Activated T-cell treated with anti-CD3 and anti-CD28 coated beads for 48 hours (primary cell): ENCODE results near the gene DNAJB4.
"Not testable (repeated sequence)": the region's sequence is repeated elsewhere in the genome, so short reads cannot be mapped to it uniquely, and the experiment has no call there.

Experiments
- DNase-seq: peaks from one replicate; pipeline ENCODE4 v3.0.0-alpha.2; 2020; ENCODE audit warnings: low read depth

The DNAJB4 gene

DNA sequence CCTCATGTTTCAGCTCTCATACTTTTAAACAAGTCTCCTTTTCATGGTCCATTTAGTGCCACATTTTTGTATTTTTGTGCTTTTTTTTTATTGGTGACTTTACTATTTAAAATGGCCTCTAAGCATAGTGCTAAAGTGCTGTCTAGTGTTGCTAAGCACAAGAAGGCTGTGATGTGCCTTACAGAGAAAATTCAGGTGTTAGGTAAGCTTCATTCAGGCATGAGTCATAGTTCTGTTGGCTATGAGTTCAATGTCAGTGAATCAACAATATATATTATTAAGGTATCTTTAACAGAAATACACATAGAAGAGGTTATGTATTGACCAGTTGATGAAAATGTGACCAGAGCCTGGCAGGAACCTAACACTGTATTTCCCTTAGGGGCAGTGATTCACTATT lies 13.1 kb upstream of the DNAJB4 start:
- no peak for DNase-seq

DNA sequence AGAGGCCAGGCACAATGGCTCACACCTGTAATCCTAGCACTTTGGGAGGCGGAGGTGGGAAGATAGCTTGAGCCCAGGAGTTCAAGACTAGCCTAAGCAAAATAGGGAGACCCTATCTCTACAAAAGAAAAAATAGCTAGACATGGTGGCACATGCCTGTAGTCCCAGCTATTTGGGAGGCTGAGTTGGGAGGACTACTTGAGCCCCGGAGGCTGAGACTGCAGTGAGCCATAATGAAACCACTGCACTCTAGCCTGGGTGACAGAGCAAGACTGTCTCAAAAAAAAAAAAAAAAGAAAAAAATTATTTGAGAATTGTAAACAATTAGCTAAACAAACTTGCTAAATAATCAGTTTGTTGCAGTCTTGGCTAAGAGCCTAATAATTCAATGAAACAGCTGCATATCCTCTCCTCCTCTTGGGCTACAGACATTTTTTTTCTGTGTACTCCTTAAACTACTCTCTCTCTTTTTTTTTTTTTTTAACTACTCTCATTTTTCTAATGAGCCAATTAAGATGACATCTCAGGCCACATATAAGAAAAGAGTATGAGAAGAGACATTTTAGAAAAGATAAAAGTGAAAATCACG lies 10.5 kb upstream of the DNAJB4 start:
- no peak for DNase-seq

GRCh38 chr1:77996734-77997133 lies 8.0 kb upstream of the DNAJB4 start:
- DNase-seq, result no peak

- not testable (repeated sequence) for DNase-seq
Observed at GRCh38 chr1:78000536-78000935, 4.2 kb upstream of the DNAJB4 start.

DNA sequence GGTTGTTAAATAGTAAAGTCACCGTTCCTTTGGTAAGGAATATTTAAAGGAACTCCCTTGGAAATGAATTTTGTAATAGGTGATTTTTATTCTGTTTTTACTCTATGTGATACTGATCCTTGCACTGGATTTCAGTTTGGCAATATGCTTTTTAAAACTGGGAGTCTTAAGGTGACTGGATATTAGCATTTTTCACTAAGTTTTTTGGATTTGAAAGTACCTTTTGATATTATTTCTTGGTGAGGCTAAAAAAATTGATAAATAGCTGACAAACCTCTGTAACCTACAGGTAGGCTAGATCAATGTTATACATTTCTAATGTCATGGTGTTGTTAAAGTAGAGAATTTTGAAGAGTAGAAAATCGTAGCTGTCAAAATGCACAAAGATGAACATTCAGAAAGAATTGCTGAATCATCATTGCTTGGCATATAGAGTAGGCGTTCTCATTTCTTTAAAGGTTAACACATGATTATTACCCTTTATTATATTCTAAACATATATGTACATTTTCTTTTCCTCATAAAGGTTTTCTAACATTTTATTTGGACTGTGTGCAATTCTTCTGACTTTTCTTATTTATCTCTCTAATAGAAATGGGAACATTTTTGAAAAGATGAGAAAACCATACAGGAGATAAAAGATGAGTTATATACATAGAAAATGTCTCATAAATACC lies 1.5 kb upstream of the DNAJB4 start:
- DNase-seq, result no peak

- DNase-seq, result no peak
Observed at GRCh38 chr1:78003882-78004718, 639 bp upstream of the DNAJB4 start.

GRCh38 chr1:78005448-78005722 lies 646 bp downstream of the DNAJB4 start:
- no peak for DNase-seq

- DNase-seq, result no peak
Observed at GRCh38 chr1:78005755-78006154, 1.0 kb downstream of the DNAJB4 start.

GRCh38 chr1:78006521-78006920 lies 1.8 kb downstream of the DNAJB4 start:
- DNase-seq, result no peak

DNA sequence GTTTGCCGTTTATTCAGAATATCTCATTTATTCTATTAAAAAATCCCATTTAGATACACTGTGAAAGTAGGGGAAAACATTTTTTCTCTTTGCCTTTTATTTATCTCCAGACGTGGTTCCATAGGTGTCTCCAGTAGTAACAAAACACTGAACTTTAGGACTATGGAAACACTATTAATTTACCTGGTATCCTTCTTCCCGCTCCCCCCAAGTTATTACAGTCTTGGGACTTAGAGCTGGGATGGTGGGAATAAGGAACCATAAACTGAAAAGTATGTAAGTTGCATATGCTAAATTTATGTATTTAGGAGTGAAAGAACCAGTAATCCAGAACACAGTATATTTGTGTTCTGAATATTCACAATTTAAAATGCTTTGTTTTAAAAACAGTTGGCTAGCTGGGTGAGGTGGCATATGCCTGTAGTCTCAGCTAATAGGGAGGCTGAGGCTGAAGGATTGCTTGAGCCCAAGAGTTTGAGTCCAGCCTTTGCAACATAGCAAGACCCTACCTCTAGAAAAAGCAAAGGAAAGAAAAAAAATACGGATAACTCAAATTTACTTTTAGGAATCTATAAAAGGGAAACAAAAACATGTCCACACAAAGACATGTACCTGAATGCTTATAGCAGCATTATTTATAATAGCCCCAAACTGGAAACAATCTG lies 3.1 kb downstream of the DNAJB4 start:
- DNase-seq, result no peak

DNA sequence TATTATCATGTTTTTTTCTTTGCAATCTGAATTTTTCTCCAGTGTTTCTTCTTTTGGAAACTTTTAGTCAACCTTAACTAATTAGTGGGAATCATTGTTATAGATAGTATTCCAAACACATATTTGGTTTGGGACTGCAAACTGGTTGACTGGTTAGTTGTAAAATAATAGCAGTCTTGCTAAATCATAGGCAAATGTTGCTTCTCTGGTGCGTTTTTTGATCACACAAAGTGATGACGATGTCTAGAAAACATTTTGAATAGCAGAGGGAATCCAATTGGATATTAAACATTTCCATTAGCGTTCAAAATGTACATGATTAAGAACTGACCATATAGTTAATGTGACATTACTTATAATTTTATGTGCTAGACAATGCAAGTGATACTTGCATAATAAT lies 4.5 kb downstream of the DNAJB4 start:
- no peak for DNase-seq

DNA sequence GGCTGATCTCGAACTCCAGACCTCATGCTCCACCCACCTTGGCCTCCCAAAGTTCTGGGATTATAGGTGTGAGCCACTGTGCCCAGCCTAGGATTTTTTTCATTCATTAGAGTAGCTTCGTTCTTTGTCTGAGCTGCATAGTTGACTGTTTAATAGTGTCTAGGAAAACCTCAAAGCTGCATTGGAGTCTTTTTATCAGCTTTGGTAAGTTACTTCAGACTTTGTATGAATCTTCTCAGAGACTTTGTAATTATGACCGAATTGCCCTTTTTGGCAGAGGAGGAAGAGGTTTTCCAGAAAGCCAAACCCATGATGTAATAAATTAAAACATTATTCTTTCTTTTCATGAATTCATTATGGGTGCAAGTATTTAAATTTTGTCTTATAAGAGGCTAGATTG lies 5.1 kb downstream of the DNAJB4 start:
- DNase-seq, result no peak

- no peak for DNase-seq
Observed at GRCh38 chr1:78011050-78011449, 6.3 kb downstream of the DNAJB4 start.

DNA sequence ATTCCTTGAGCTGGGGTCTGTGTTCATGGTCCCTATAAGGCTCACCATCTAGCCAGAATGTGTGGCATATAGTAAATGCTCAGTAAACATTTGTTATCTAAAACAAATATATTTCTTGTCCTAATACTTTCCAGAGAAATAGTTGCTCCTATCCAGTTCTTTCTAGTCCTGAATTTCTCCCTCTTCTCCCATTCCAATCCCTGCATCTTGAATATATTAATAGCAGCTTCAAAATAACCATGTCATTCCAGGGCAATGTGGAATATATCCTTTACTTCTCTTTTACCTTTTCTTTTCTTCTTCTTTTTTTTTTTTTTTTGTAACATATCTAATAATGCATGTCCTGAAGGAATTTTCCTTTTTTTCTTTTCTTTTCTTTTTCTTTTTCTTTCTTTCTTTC lies 10.4 kb downstream of the DNAJB4 start:
- DNase-seq, result no peak

- no peak for DNase-seq
Observed at GRCh38 chr1:78019024-78019423, 14.3 kb downstream of the DNAJB4 start.

DNA sequence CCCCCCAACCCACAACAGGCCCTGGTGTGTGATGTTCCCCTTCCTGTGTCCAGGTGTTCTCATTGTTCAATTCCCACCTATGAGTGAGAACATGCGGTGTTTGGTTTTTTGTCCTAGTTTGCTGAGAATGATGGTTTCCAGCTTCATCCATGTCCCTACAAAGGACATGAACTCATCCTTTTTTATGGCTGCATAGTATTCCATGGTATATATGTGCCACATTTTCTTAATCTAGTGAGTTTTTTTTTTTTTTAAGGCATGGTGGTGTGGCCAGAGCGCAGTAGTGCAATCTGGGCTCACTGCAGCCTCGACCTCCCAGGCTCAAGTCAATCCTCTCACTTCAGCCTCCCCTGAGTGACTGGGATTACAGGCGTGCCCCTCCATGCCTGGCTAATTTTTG lies 16.4 kb downstream of the DNAJB4 start:
- not testable (repeated sequence) for DNase-seq

GRCh38 chr1:78029793-78030192 lies 25.1 kb downstream of the DNAJB4 start:
- DNase-seq, result no peak

DNA sequence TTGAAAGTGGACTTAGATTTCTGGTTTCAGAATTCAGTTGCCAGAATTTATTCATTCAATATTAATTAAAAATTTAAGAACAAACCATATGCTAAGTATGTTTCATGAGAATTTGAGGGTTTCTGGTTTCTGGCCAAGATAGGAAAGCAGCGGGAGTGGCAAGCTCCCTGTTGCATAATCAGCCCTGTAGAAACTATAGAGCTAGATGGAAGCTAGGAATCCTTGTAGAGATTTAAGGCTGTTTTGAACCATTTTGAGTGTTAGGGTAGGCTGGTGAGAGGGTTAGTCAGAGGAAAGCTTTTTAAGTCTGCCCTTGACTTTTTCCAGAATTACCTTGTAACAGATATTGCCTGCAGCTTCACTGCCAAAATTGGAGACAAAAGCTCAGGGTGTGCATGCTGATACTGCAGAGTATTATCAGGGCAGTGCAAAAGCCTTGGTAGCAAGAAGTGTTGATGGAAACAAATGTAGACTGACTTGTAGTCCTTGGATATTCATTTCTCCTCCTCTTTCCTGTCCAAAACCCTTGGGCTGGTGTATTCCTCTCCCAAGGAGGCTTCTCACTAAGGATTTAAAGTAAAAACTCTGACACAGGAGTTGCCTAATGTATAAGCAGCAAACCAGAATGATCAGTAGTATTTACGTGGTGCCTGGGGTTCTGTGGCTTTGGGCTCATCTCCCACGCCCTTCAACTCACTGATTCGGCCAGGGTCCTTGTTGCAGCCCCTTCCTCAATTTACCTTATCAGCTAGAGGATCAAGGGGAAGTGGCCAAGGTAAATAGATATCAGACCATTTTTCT lies 28.5 kb downstream of the DNAJB4 start:
- DNase-seq, result no peak

DNA sequence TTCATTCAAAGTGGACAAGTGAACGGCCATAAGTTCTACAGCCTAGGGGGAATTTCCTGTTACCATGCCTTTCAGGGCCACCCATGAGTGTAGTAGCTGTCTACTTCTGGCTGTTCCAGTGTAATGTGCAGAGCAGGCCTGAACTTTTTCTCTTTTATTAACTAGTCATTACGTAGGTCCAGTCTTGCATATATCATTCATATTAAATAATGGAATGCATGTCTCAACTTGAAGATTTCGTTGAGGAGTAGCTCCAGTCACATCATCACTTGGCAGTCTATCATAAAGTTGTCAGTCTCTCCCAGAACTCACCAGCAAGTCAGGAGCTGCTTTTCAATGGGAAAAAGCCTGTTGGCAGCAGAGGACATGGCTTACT lies 29.0 kb downstream of the DNAJB4 start:
- DNase-seq, result no peak

DNA sequence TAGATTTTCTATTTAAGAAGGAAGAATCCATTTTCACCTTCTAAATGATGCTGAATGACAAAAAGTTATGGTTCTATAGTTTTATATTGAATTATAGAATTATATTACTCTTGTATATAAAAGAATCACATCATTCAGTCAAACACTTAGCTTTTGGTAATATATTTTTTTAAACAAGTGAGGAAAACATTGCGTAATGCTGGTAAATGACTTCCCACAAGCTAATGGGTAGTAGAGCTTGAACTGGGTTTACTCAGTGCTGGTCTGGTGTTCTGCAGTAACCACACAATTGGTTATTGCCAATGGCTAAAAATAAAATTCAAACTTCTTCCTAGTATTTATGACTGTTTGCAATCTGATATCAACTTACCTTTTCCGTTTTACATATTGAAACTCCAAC lies 30.4 kb downstream of the DNAJB4 start:
- no peak for DNase-seq

- DNase-seq, result no peak
Observed at GRCh38 chr1:78036450-78036849, 31.7 kb downstream of the DNAJB4 start.

GRCh38 chr1:78038071-78038470 lies 33.3 kb downstream of the DNAJB4 start:
- no peak for DNase-seq
